ENCODE measurements around the gene SNCAIP. TPM values are rescaled to one million over a fixed set of nuclear protein-coding genes. Genes with fewer than 3 reads are reported as not detected.

The SNCAIP gene
- polyA plus RNA-seq, 1 donor: 8.8 TPM

- no peak for DNase-seq (ENCODE audit: low read depth)
Measured at GRCh38 chr5:122426301-122426700, 114.3 kb downstream of the SNCAIP start.

- DNase-seq (ENCODE audit: low read depth): no peak
Measured at GRCh38 chr5:122427621-122428020, 115.6 kb downstream of the SNCAIP start.

GRCh38 chr5:122429545-122430318 lies 117.7 kb downstream of the SNCAIP start:
- DNase-seq (ENCODE audit: low read depth): no peak

- no peak for DNase-seq (ENCODE audit: low read depth)
Measured at GRCh38 chr5:122430319-122430586, 118.2 kb downstream of the SNCAIP start.

GRCh38 chr5:122431298-122431697 lies 119.3 kb downstream of the SNCAIP start:
- DNase-seq (ENCODE audit: low read depth): no peak

GRCh38 chr5:122434205-122434970 lies 122.4 kb downstream of the SNCAIP start:
- no peak for DNase-seq (ENCODE audit: low read depth)

- DNase-seq (ENCODE audit: low read depth): no peak
Measured at GRCh38 chr5:122435234-122435633, 123.2 kb downstream of the SNCAIP start.

GRCh38 chr5:122435761-122436160 lies 123.7 kb downstream of the SNCAIP start:
- DNase-seq (ENCODE audit: low read depth): no peak

- no peak for DNase-seq (ENCODE audit: low read depth)
Measured at GRCh38 chr5:122436615-122437014, 124.6 kb downstream of the SNCAIP start.

- no peak for DNase-seq (ENCODE audit: low read depth)
Measured at GRCh38 chr5:122439645-122440044, 127.6 kb downstream of the SNCAIP start.

GRCh38 chr5:122442938-122443337 lies 130.9 kb downstream of the SNCAIP start:
- DNase-seq (ENCODE audit: low read depth): no peak

GRCh38 chr5:122444411-122444810 lies 132.4 kb downstream of the SNCAIP start:
- DNase-seq (ENCODE audit: low read depth): no peak

GRCh38 chr5:122445070-122445469 lies 133.0 kb downstream of the SNCAIP start:
- no peak for DNase-seq (ENCODE audit: low read depth)

GRCh38 chr5:122447072-122447471 lies 135.0 kb downstream of the SNCAIP start:
- no peak for DNase-seq (ENCODE audit: low read depth)

GRCh38 chr5:122447879-122448278 lies 135.8 kb downstream of the SNCAIP start:
- DNase-seq (ENCODE audit: low read depth): no peak

GRCh38 chr5:122454541-122454940 lies 142.5 kb downstream of the SNCAIP start:
- peak; percentile 11 for DNase-seq (ENCODE audit: low read depth)

- DNase-seq (ENCODE audit: low read depth): no peak
Measured at GRCh38 chr5:122455939-122456338, 143.9 kb downstream of the SNCAIP start.

- no peak for DNase-seq (ENCODE audit: low read depth)
Measured at GRCh38 chr5:122457178-122457826, 145.3 kb downstream of the SNCAIP start.

- no peak for DNase-seq (ENCODE audit: low read depth)
Measured at GRCh38 chr5:122458278-122458872, 146.3 kb downstream of the SNCAIP start.

- DNase-seq (ENCODE audit: low read depth): no peak
Measured at GRCh38 chr5:122462486-122462885, 150.4 kb downstream of the SNCAIP start.

GRCh38 chr5:122463221-122463620 lies 151.2 kb downstream of the SNCAIP start:
- DNase-seq (ENCODE audit: low read depth): no peak

- DNase-seq (ENCODE audit: low read depth): no peak
Measured at GRCh38 chr5:122464191-122464590, 152.2 kb downstream of the SNCAIP start.
